IPS-NIHi11 (cell line): ENCODE results near the gene DHRSX.
A peak's percentile ranks its signal among the peaks of the same experiment; 100 is the strongest.

Experiments
- DNase-seq: peaks from one replicate; pipeline ENCODE4 v3.0.0; 2012; ENCODE audit warnings: mixed read lengths, low spot score

Gene DHRSX

DNA sequence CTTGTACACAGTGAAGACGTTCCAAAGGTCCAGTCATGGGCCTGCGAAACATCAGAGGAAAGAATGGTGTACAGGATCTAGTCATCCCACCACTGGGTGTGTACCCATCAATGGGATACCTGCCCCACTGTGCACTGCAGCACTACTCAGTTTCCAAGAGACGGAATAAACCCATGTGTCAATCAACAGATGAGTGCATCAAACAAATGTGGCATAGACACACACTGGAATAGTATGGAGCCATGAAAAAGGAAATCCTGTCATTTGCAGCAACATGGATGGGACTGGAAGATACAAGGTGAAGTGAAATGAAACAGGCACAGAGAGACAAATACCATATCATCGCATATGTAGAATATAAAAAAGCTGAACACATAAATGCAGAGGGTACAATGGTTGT, 48.0 kb downstream of the DHRSX start:
- no peak for DNase-seq

DNA sequence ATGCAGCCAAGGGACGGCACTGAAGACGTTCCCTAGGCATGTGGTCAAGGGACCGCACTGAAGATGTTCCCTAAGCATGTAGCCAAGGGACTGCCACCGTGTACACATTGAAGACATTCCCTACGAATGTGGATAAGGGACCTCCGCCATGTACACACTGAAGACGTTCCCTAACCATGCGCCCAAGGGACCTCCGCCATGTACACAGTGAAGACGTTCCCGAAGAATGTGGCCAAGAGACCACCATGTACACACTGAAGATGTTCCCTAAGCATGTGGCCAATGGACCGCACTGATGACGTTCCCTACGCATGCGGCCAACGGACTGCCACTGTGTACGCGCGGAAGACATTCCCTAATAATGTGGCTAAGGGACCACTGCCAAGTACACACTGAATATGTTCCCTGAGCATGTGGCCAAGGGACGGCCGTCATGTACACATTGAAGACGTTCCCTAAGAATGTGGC, 48.4 kb downstream of the DHRSX start:
- DNase-seq: no peak

DNA sequence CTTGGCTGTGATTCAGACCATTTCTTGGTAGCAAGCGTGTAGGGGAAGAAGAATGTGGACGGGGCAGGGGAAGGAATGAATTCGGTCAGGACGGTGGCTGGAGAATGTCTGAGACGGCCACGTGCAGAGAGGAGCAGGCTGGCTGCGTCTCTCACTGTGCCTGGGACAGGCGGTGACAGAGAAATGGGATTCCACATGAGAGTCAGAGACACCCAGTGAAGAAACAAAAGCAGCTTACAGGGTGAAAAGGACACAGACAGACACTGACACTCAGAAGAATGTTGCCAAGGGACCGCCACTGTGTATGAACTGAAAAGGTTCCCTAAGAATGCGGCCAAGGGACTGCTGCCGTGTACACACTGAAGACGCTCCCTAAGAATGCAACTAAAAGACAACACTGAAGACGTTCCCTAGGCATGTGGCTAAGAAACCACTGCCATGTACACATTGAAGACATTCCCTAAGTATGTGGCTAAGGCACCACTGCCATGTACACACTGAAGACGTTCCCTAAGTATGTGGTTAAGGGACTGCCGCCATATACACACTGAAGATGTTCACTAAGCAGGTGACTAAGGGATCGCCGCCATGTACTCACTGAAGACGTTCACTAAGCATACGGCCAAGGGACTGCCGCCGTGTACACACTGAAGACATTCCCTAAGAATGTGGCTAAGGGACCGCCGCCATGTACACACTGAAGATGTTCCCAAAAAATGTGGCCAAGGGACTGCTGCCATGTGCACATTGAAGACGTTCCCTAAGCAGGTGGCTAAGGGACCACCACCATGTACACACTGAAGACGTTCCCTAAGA, 49.1 kb downstream of the DHRSX start:
- peak; percentile 48 for DNase-seq

DNA sequence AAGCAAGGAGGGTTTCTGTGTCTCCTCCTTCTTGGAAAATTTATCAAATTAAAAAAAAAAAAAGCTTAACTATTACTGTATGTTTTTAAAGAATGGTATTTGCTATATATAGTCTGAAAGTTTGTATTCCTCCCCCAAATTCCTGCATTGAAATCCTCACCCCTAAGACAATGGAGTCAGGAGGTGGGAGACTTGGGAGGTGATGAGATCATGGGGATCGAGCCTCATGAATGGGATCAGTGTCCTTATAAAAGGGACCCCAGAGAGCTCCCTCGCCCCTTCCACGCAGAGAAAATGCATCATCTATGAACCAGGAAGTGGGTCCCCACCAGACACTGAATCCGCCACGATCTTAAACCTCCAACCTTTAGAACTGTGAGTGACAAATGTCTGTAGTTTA, 50.1 kb downstream of the DHRSX start:
- no peak for DNase-seq

DNA sequence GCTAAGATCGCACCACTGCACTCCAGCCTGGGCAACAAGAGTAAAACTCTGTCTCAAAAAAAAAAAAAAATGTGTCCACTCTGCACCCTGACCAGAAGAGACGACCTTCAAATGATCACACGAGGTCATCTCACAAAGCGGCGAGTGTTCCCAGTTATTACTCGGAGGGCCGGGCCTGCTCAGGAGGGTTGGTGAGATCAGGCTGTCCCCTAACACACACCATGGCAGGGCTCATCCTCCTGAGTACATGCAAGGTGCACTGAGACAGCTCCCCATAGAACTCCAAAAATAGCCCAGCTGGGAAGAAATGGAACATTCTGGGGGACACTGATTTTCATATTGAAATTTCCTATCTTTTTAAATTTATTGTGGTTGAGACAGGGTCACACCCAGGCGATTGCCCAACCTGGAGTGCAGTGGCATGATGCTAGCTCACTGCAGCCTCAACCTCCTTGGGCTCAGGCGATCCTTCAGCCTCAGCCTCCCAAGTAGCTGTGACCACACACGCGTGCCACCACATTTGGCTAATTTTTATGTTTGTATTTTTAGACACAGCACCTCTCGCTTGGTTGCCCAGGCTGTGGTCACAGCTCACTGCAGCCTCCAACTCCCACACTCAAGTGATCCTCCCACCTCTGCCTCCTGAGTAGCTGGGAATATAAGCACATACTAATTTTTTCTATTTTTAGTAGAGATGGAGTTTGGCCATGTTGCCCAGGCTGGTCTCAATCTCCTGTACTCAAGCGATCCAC, 51.5 kb downstream of the DHRSX start:
- DNase-seq: no peak

DNA sequence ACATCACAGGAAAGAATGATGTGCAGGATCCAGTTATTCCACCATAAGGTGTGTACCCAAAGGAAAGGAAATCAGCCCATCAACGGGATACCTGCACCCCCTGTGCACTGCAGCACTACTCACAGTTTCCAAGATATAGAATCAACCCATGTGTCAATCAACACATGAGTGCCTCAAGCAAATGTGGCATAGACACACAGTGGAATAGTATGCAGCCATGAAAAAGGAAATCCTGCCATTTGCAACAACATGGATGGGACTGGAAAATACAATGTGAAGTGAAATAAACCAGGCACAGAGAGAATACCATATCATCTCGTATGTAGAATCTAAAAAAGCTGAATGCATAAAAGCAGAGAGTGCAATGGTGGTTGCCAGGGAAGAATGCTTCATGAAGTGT, 53.3 kb downstream of the DHRSX start:
- DNase-seq: no peak

DNA sequence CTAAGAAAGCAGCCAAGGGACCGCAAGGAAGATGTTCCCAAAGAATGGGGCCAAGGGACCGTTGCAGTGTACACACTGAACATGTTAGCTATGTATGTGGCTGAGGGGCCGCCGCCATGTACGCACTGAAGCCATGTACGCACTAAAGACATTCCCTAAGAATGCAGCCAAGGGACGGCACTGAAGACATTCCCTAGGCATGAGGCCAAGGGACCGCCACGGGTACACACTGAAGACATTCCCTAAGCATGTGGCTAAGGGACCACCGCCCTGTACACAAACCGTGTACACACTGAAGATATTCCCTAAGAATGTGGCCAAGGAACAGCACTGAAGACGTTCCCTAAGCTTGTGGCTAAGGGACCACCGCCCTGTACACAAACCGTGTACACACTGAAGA, 54.0 kb downstream of the DHRSX start:
- no peak for DNase-seq

DNA sequence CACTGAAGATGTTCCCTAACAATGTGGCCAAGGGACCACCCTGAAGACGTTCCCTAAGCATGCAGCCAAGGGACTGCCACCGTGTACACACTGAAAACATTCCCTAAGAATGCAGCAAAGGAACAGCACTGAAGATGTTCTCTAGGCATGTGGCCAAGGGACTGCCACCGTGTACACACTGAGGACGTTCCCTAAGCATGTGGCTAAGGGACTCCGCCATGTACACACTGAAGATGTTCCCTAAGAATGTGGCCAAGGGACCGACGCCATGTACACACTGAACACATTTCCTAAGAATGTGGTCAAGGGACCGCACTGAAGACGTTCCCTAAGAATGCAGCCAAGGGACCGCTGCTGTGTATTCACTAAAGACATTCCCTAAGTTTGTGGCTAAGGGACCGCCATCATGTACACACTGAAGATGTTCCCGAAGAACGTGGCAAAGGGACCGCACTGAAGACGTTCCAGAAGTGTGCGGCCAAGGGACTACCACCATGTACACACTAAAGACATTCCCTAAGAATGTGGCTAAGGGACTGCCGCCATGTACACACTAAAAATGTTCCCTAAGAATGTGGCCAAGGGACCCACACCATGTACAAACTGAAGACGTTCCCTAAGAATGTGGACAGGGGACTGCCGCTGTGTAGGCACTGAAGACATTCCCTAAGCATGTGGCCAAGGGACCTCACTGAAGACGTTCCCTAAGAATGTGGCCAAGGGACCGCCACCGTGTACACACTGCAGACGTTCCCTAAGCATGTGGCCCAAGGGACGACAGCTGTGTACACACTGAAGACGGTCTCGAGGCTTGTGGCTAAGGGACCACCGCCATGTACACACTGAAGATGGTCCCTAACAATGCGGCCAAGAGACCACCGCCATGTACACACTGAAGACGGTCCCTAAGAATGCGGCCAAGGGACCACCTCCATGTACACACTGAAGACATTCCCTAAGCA, 54.8 kb downstream of the DHRSX start:
- DNase-seq: no peak

DNA sequence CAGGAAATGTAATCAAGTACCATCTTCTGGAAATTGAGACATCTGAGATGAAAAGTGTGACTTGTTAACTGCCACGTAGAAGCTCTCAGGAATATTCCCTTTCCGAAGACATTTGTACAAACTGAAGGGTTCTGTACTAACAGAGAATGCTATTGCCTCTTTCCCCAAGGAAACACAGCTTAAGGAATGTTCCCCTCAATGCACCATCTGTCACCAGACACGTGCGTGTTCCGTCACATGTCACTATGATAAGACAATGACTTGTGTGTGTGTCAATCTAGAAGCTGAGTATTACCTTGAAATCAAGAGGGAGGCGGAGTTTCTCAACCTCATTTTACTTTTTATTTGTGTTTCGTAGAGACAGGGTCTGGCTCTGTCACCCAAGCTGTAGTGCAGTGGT, 58.1 kb downstream of the DHRSX start:
- no peak for DNase-seq

DNA sequence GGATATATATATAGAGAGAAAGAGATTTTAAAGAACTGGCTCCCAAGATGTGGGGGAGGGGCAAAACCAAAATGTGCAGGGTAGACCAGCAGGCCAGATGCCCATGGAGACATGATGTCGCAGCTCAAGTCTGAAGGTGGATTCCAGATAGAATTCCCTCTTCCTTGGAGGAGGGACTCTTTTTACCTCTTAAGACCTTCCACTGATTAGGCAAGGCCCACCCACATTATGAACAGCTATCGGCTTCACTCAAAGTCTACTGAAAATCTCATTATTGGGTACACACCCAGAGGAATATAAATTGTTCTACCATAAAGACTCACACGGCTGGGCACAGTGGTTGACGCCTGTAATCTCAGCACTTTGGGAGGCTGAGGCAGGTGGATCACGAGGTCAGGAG, 59.3 kb downstream of the DHRSX start:
- no peak for DNase-seq

DNA sequence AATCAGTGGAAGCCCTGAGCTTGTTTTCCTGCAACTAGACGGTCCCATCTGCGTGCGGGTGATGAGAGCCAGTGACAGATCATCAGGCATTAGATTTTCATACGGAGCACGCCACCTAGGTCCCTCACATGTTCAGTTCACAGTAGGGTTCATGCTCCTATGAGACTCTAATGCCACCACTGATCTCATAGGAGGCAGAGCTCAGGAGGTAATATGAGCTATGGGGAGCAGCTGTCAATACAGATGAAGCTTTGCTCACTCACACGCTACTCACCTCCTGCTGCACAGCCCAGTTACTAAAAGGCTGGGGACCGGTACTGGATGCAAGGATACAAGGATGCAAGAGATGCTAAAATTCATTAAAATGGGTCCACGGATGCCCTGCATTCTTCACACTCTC, 61.2 kb downstream of the DHRSX start:
- DNase-seq: no peak

DNA sequence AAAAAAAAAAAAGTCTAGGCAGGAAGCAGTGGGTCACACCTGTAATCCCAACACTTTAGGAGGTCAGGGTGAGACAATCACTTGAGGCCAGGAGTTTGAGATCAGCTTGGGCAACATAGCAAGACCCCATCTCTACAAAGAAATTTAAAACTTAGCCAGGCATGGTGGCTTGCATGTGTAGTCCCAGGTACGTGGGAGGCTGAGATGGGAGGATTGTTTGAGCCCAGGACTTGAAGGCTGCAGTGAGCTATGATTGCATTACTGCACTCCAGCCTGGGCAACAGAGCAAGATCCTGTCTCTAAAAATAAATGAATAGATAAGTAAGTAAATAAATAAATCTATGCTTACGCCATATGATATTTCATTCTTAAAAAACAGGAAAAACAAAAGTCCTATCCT, 65.3 kb downstream of the DHRSX start:
- no peak for DNase-seq

DNA sequence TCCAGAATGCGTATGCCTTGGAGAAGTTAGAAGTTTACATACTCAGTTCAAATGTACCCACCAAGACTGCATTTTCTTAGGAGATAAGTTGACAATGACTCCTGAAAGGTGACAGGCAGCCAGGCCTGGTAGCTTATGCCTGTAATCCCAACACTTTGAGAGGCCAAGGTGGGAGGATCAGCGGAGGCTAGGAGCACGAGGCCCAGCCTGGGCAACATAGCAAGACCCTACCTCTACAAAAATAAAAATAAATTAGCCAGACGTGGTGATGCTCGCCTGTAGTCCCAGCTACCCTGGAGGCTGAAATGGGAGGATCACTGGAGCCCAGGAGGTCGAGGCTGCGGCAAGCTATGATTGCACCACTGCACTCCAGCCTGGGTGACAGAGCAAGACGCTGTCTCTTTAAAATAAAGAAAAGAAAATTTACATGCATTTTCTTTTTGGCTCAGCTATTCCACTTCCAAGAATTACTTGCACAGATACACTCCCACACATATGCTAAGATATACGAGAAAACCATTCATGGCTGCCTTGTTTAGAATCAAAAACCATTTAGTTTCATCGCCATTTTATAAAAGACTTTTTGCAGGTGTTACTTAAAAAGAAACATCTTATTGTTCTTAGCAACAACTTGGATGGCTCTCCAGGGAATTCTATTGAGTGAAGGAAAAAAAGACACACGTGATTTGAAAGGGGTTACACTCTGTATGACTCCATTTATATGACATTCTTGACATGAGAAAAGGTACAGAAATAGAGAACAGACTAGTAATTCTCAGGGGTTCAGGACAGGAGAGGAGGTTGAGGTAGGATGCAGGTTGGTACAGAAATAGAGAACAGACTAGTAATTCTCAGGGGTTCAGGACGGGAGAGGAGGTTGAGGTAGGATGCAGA, 66.3 kb downstream of the DHRSX start:
- DNase-seq: no peak

DNA sequence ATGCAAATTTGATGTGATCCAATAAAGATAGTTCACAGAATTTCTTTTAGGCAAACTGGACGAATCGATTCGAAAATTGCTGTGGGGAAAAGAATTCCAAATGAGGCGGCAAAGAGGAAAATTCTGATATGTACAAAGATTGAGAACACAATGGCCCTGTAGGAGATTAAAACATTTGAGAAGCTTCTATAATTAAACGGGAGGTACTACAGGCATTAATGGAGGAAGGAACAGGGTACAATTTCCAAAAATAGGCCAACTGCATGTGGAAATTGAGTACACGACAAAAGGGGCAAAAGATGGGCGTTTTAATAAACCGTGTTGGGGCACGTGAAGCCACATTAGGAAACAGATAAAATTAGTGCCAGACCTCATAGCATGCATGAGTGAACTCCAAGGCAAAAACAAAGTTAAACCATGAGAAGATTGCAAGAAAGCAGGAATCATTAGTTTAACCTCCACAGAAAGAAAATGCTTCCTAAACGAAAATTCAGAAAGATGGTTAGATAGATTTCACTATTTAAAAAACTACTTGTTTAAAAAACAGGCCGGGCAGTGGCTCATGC, 68.4 kb downstream of the DHRSX start:
- DNase-seq: no peak

DNA sequence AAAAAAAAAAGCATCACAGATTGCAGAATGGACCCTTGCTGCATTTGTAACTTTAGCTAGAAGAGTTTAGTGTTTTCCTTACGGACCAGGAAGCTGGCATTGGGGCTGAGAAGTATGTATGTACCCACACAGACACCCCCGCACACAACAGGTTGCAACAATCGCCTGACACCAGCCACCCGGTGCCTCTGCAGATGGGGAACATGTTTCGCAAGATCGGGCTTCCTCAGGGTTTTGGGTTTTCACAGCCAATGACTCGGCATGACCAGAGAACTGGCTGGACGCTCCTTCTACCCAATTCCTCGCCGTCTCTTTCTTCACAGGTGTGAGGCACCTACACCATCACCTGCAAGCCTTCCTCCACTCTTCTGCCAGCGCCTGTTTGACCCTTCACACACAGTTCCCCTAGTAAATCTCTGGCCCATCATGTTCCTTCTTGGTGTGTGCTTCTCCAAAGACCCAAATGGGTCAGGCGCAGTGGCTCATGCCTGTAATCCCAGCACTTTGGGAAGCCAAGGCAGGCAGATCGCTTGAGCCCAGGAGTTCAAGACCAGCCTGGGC, 70.4 kb downstream of the DHRSX start:
- no peak for DNase-seq

DNA sequence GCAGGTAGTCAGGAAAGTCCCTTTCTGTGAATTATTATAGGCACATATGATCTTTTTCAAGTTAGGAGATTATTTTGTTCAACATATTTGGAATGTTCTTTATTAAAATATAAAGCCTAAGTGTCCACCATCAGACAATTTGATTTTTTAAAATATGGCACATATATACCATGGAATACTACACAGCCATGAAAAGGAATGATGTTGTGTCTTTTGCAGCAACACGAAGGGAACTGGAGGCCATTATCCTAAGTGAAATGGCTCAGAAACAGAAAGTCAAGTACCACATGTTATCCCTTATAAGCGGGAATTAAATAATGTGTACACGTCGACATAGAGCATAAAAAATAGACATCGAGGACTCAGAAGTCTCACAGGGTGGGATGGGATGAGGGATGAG, 73.0 kb downstream of the DHRSX start:
- DNase-seq: no peak

DNA sequence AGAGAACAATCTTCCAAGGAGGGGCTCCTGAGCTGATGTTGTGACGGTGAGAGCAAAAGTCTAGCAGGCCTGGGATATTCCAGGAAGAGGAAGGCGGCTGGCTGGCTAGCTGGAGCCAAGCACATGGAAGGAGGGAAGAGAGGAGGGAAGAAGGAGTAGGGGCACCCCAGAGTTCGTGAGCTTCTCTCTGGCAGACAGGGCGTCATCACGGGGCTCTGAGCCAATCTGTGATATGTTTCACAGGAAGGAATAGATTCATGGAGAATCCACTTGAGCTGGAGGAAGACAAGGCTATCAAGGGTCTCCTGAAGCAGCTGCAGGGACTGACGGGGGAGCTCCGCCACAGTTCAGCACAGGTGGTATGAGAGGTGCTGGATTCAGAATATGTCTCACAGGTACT, 73.6 kb downstream of the DHRSX start:
- no peak for DNase-seq

DNA sequence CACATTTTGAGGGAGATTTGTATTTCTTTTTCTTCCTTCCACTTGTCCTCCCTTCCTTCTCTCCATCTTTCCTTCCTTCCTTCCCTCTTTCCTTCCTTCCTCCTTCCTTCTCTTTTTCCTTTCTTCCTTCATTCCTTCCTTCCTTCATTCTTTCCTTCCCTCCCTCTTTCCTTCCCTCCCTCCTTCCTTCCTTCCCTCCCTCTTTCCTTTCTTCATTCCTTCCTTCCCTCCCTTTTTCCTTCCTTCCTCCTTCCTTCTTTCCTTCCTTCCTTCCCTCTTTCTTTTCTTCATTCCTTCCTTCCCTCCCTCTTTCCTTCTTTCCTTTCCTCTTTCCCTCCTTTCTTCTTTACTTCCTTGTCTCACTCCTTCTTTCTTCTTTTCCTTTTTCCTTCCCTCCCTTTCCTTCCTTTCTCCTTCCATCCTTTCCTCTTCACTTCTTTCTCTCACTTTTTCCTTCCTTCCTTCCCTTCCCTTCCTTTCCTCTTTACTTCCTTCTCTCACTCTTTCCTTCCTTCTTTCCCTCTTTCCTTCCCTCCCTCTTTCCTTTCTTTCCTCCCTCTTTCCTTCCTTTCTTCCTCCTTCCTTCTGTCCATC, 74.4 kb downstream of the DHRSX start:
- DNase-seq: no peak

DNA sequence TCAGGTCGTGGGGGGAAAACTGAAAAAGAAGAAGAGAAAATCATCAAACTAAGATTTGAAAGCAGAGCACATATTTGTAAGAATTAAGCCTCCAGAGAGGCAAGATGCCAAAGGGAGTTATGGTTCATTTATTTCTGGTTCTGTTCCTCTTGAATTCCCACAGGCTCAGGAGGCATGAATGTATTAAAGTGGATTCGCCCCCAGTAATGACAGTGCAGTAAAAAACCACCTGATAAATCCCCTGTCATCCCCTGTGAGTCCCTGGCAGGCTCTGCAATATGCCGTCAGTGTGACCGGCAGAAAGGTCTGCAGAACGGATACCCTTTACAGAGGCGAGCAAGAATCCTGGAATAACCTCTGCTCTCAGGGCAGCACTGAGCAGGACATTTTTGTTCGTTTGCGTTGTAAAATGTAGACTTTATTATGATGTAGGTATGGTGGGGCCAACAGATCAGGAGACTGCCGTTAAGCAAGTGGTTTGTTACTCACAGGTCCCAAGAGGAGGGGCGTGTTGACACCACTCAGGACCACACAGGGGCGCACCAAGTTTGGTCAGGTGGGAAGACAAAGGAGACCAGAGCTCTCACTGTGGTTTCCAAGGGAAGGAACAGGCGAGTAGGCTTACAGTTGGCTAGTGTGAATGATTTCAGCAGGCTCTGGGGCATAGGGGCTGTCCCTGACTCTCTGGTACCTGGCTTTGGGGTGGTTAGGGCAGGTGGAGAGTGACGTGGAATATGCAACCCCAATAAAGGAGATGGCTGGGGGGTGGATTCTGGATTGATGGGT, 75.3 kb downstream of the DHRSX start:
- no peak for DNase-seq
